Transverse colon (tissue), 4 donors: ENCODE measurements around the gene SRP54.

ENCODE experiments used
- CTCF ChIP-seq, 5 experiments: fragments of 200-600 bp in 3 of 5; fragments of 450-650 bp in 2 of 5; sonication (generic) in 3 of 5; IDR thresholded peaks; 1 replicate in 2 of 5; 2 replicates in 3 of 5; pipeline ENCODE4 v1.5.1; 2016 to 2017; ENCODE audit warnings: antibody characterized with exemption in 5 of 5, inconsistent platforms in 3 of 5, mild to moderate bottlenecking in 2 of 5, moderate library complexity in 1 of 5
- EP300 ChIP-seq: sonication (generic); formaldehyde crosslinking; IDR thresholded peaks from one replicate; pipeline ENCODE4 v1.6.1; 2017; ENCODE audit warnings: antibody characterized with exemption, low read depth
- POLR2A ChIP-seq: fragments of 450-650 bp; IDR thresholded peaks from one replicate; pipeline ENCODE4 v1.6.1; 2016; ENCODE audit warnings: antibody characterized with exemption, mild to moderate bottlenecking, moderate library complexity
- POLR2AphosphoS5 ChIP-seq, 3 donors: sonication (generic); formaldehyde crosslinking; IDR thresholded peaks; one replicate each; pipeline ENCODE4 v1.6.1; 2016; ENCODE audit warnings: antibody characterized with exemption in 3 of 3

GRCh38 chr14:34985740-34986139 lies 2.9 kb downstream of the SRP54 start:
- TF ChIP-seq CTCF (IDR thresholded peaks at IDR 0.05) = no peak
- TF ChIP-seq EP300 = no peak
- TF ChIP-seq POLR2A = no peak
- no peak for TF ChIP-seq POLR2AphosphoS5 (IDR thresholded peaks at IDR 0.05)
